Vagina (tissue), 2 donors: ENCODE results near the gene NRG3. TPM values are rescaled to one million over a fixed set of nuclear protein-coding genes. Genes with fewer than 3 reads are reported as not detected.

ENCODE experiments used
- DNase-seq, 2 donors: peaks; one replicate each; pipeline ENCODE4 v3.0.0-alpha.2; 2017; ENCODE audit errors: extremely low spot score in 2 of 2
- H3K27ac ChIP-seq: fragments of 200-600 bp; sonication (generic); one replicate; pipeline ENCODE4 v1.5.1; 2019
- H3K27me3 ChIP-seq: fragments of 200-600 bp; sonication (generic); one replicate; pipeline ENCODE4 v1.5.1; 2019
- H3K36me3 ChIP-seq, 2 donors: fragments of 200-600 bp; sonication (generic); one replicate each; pipeline ENCODE4 v1.5.1; 2017 to 2019
- H3K4me1 ChIP-seq: fragments of 200-600 bp; sonication (generic); one replicate; pipeline ENCODE4 v1.5.1; 2019
- H3K4me3 ChIP-seq, 2 donors: fragments of 200-600 bp; sonication (generic); 1 replicate in 1 of 2; 2 replicates in 1 of 2; pipeline ENCODE4 v1.5.1; 2016 to 2019
- H3K9me3 ChIP-seq: fragments of 200-600 bp; sonication (generic); one replicate; pipeline ENCODE4 v1.5.1; 2019
- CTCF ChIP-seq, 3 experiments: fragments of 450-650 bp in 2 of 3; fragments of 200-600 bp in 1 of 3; sonication (generic) in 1 of 3; IDR thresholded peaks; one replicate each; pipeline ENCODE4 v1.5.1; 2017 to 2019; ENCODE audit warnings: antibody characterized with exemption in 3 of 3, mild to moderate bottlenecking in 2 of 3, moderate library complexity in 2 of 3
- POLR2A ChIP-seq, 2 donors: fragments of 450-650 bp; IDR thresholded peaks; one replicate each; pipeline ENCODE4 v1.6.1; 2017; ENCODE audit warnings: antibody characterized with exemption in 2 of 2, mild to moderate bottlenecking in 2 of 2, moderate library complexity in 2 of 2
- POLR2AphosphoS5 ChIP-seq, 2 donors: sonication (generic); formaldehyde crosslinking; IDR thresholded peaks; one replicate each; pipeline ENCODE4 v1.9.0; 2017; ENCODE audit warnings: antibody characterized with exemption in 2 of 2, mild to moderate bottlenecking in 2 of 2, low read depth in 1 of 2; ENCODE audit not compliant: insufficient read depth in 1 of 2
- intact Hi-C: fragments of 100-400 bp; cut with DNase I; formaldehyde crosslinking; loops from one replicate; pipeline ENCODE4 v1.15.1; 2023
- total RNA-seq: library from RNA; depleted of rRNA; stranded (reverse); fragments of >200 nt; gene quantifications from one replicate; pipeline ENCODE4 v1.2.3, GENCODE V29; 2016

The NRG3 gene
- total RNA-seq, 1 donor from 2014 or later, result not detected

DNA sequence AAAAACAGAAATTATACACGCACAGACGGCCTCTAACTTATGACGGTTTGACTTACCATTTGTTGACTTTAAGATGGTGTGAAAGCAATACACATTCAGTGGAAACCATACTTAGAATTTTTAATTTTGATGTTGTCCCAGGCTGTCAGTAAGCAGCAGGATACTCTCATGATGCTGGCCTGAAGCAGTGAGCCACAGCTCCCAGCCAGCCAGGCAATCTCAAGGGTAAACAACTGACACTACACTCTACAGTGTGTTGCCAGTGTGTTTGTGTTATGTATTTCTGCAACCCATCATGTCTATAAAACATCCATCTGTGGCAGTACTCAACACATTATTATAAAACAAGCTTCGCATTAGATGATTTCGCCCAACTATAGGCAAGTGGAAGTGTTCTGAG, 747.5 kb downstream of the NRG3 start:
- no peak for DNase-seq
- Histone ChIP-seq H3K4me1 (no peaks in the 10 kb centered on the region), H3K9me3 (no peaks in the 10 kb centered on the region), H3K27me3 (no peaks in the 10 kb centered on the region), H3K36me3 (no peaks in the 10 kb centered on the region), H3K4me3 (no peak overlapping the region), H3K27ac (no peak overlapping the region)
- TF ChIP-seq POLR2AphosphoS5 (IDR thresholded peaks at IDR 0.05; ENCODE audit: insufficient read depth in 1 of 2, low read depth in 1 of 2), result no peak
- no peak for TF ChIP-seq CTCF (IDR thresholded peaks at IDR 0.05)
- intact Hi-C loops, result no loop called here

- Histone ChIP-seq H3K27ac (no peak overlapping the region), H3K4me1 (no peaks in the 10 kb centered on the region), H3K27me3 (no peaks in the 10 kb centered on the region), H3K9me3 (no peaks in the 10 kb centered on the region), H3K36me3 (no peaks in the 10 kb centered on the region), H3K4me3 (no peak overlapping the region)
- no peak for TF ChIP-seq POLR2A (IDR thresholded peaks at IDR 0.05)
- no peak for TF ChIP-seq POLR2AphosphoS5 (IDR thresholded peaks at IDR 0.05; ENCODE audit: insufficient read depth in 1 of 2, low read depth in 1 of 2)
- no peak for TF ChIP-seq CTCF (IDR thresholded peaks at IDR 0.05)
- DNase-seq, result no peak
- intact Hi-C loops, result no loop called here
These were observed 750.7 kb downstream of the NRG3 start for GRCh38 chr10:82625512-82626189.

GRCh38 chr10:82628373-82628772, 753.4 kb downstream of the NRG3 start:
- intact Hi-C loops, result no loop called here

GRCh38 chr10:82643076-82643475, 768.1 kb downstream of the NRG3 start:
- H3K27ac ChIP-seq, result no peak overlapping the region
- no peaks in the 10 kb centered on the region for H3K36me3 ChIP-seq

More at GRCh38 chr10:82628373-82628772, 753.4 kb downstream of the NRG3 start:
- H3K4me1 ChIP-seq, result no peaks in the 10 kb centered on the region
- no peaks in the 10 kb centered on the region for H3K27me3 ChIP-seq
- H3K27ac ChIP-seq, result no peak overlapping the region
- TF ChIP-seq POLR2A (IDR thresholded peaks at IDR 0.05) (no peak), CTCF (IDR thresholded peaks at IDR 0.05) (no peak), POLR2AphosphoS5 (IDR thresholded peaks at IDR 0.05; ENCODE audit: insufficient read depth in 1 of 2, low read depth in 1 of 2) (no peak)
- H3K9me3 ChIP-seq, result no peaks in the 10 kb centered on the region
- H3K4me3 ChIP-seq, result no peak overlapping the region
- no peak for DNase-seq
- no peaks in the 10 kb centered on the region for H3K36me3 ChIP-seq

More at GRCh38 chr10:82643076-82643475, 768.1 kb downstream of the NRG3 start:
- no peak overlapping the region for H3K4me3 ChIP-seq
- no peak for DNase-seq
- intact Hi-C loops, result no loop called here
- H3K4me1 ChIP-seq, result no peaks in the 10 kb centered on the region
- H3K27me3 ChIP-seq, result no peaks in the 10 kb centered on the region
- TF ChIP-seq CTCF (IDR thresholded peaks at IDR 0.05), result no peak
- no peak for TF ChIP-seq POLR2A (IDR thresholded peaks at IDR 0.05)
- TF ChIP-seq POLR2AphosphoS5 (IDR thresholded peaks at IDR 0.05; ENCODE audit: insufficient read depth in 1 of 2, low read depth in 1 of 2), result no peak
- no peaks in the 10 kb centered on the region for H3K9me3 ChIP-seq
